Smooth muscle cell (in vitro differentiated cells): Measurements from ENCODE around the gene INHBE. TPM values are rescaled to one million over a fixed set of nuclear protein-coding genes. Genes with fewer than 3 reads are reported as not detected.

Source experiments
- DNase-seq: peaks from one replicate; lab custom pipeline; 2025; ENCODE audit not compliant: unreplicated experiment; lab: John Stamatoyannopoulos, UW
- H2AFZ ChIP-seq: fragments of 200-600 bp; sonication (generic); 2 replicates; pipeline ENCODE4 v1.6.0; 2016; ENCODE audit warnings: antibody characterized with exemption, low read depth, mild to moderate bottlenecking
- H3F3A ChIP-seq: fragments of 200-600 bp; sonication (generic); 2 replicates; pipeline ENCODE4 v1.6.0; 2017; ENCODE audit warnings: antibody characterized with exemption, low read depth
- H3K27ac ChIP-seq: fragments of 200-600 bp; sonication (generic); 2 replicates; pipeline ENCODE4 v1.5.1; 2016; ENCODE audit warnings: low read depth, mild to moderate bottlenecking
- H3K27me3 ChIP-seq: fragments of 200-600 bp; sonication (generic); 2 replicates; pipeline ENCODE4 v1.6.1; 2016; ENCODE audit warnings: low read depth, mild to moderate bottlenecking
- H3K36me3 ChIP-seq: fragments of 200-600 bp; sonication (generic); 2 replicates; pipeline ENCODE4 v1.5.1; 2016; ENCODE audit warnings: low read depth
- H3K4me1 ChIP-seq: fragments of 200-600 bp; sonication (generic); 2 replicates; pipeline ENCODE4 v1.5.1; 2016; ENCODE audit warnings: low read depth
- H3K4me2 ChIP-seq: fragments of 200-600 bp; sonication (generic); 2 replicates; pipeline ENCODE4 v1.6.0; 2016; ENCODE audit warnings: mild to moderate bottlenecking
- H3K4me3 ChIP-seq: fragments of 200-600 bp; sonication (generic); 2 replicates; pipeline ENCODE4 v1.5.1; 2016; ENCODE audit warnings: mild to moderate bottlenecking
- H3K79me2 ChIP-seq: fragments of 200-600 bp; sonication (generic); 2 replicates; pipeline ENCODE4 v1.6.0; 2016; ENCODE audit warnings: low read depth, mild to moderate bottlenecking
- H3K9ac ChIP-seq: fragments of 200-600 bp; sonication (generic); 2 replicates; pipeline ENCODE4 v1.6.0; 2016; ENCODE audit warnings: low read depth
- H3K9me3 ChIP-seq: fragments of 200-600 bp; sonication (generic); replicated peaks from 2 replicates; pipeline ENCODE4 v1.5.1; 2016; ENCODE audit warnings: low read depth
- H4K20me1 ChIP-seq: fragments of 200-600 bp; sonication (generic); 2 replicates; pipeline ENCODE4 v1.6.0; 2016; ENCODE audit warnings: low read depth
- WGBS: methylation state at CpG from one replicate; pipeline ENCODE4 v1.1.7; 2016; ENCODE audit warnings: low lambda C conversion rate; 5-methylcytosine and 5-hydroxymethylcytosine counted together
- polyA plus RNA-seq: library from polyadenylated mRNA; unstranded; fragments of >200 nt; fragmentation: Nextera tagmentation; extraction: Ambion mirVana; gene quantifications from 2 replicates; pipeline ENCODE4 v1.2.1, GENCODE V29; 2016
- total RNA-seq: library from RNA; depleted of rRNA; stranded (reverse); fragments of >200 nt; gene quantifications from 2 replicates; pipeline ENCODE4 v1.2.3, GENCODE V29; 2014
- TF ChIP-seq, protein P1 (sequence below): fragments of 200-600 bp; sonication (generic); IDR thresholded peaks from 2 replicates; pipeline ENCODE4 v1.5.1; 2017; ENCODE audit warnings: borderline replicate concordance, mild to moderate bottlenecking, antibody characterized with exemption; ENCODE audit not compliant: insufficient read depth, poor library complexity, severe bottlenecking

Gene INHBE
- total and polyA plus RNA-seq, 2 experiments from 2014 or later = 2.1 to 11.5 TPM

DNA sequence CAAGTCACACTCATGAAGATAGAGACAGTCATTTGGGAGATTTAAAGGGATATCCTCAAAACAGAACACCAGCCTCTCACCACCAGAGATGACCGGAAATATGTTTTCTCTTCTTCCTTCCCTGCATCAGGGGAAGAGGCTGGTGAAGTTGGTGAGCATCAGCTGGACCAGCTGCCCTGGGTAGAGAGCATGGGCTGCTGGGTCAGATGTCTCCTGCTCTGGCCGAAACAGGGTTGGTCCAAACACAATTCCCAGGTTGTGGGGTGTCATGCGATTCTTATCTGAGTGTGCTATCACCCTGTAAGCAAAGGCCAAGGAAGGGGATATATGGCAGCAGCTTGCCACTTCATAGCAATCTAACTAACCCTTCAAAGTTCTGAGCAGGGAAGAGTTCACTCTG, 17.3 kb downstream of the INHBE start:
- Histone ChIP-seq H3K27me3 (peaks cover 62% of the 10 kb centered on the region), H4K20me1 (no peaks in the 10 kb centered on the region), H3K9me3 (no peaks in the 10 kb centered on the region), H3K9ac (no peak overlapping the region), H3K27ac (no peak overlapping the region), H3K4me2 (no peak overlapping the region), H3F3A (no peaks in the 10 kb centered on the region), H3K4me1 (peaks cover 13% of the 10 kb centered on the region), H2AFZ (no peak overlapping the region), H3K79me2 (no peaks in the 10 kb centered on the region), H3K36me3 (no peaks in the 10 kb centered on the region), H3K4me3 (no peak overlapping the region)
- TF ChIP-seq, protein P1, sequence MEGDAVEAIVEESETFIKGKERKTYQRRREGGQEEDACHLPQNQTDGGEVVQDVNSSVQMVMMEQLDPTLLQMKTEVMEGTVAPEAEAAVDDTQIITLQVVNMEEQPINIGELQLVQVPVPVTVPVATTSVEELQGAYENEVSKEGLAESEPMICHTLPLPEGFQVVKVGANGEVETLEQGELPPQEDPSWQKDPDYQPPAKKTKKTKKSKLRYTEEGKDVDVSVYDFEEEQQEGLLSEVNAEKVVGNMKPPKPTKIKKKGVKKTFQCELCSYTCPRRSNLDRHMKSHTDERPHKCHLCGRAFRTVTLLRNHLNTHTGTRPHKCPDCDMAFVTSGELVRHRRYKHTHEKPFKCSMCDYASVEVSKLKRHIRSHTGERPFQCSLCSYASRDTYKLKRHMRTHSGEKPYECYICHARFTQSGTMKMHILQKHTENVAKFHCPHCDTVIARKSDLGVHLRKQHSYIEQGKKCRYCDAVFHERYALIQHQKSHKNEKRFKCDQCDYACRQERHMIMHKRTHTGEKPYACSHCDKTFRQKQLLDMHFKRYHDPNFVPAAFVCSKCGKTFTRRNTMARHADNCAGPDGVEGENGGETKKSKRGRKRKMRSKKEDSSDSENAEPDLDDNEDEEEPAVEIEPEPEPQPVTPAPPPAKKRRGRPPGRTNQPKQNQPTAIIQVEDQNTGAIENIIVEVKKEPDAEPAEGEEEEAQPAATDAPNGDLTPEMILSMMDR = no peak
- 96% methylated on average over 3 of the region's 3 CpGs for WGBS
- no peak for DNase-seq

DNA sequence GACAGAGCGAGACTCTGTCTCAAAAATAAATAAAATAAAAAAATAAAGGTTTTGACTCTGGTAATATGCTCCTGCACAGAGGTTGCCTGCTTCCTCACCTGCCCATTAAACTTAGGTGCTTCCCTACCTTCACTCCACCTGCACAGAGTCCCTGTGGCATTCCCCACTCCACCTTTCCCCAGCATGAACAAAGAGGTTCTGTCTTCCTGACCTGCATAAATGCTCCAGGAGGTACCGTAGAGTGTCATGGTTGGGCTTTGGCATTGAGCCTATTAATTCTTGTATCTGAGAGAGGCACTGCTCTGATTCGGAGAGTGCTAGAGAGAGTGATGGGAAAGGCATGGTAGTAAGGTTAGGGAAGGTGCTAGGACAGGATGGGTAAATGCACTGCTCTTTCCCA, 18.3 kb downstream of the INHBE start:
- Histone ChIP-seq H3K4me1 (peaks cover 13% of the 10 kb centered on the region), H4K20me1 (no peaks in the 10 kb centered on the region), H3K9me3 (no peaks in the 10 kb centered on the region), H3K27ac (no peak overlapping the region), H3K79me2 (no peaks in the 10 kb centered on the region), H2AFZ (no peak overlapping the region), H3K9ac (no peak overlapping the region), H3K27me3 (peaks cover 63% of the 10 kb centered on the region), H3K4me3 (no peak overlapping the region), H3K36me3 (no peaks in the 10 kb centered on the region), H3F3A (no peaks in the 10 kb centered on the region), H3K4me2 (no peak overlapping the region)
- DNase-seq = no peak
- WGBS = 86% methylated on average over 3 of the region's 3 CpGs
- TF ChIP-seq, protein P1 = no peak

DNA sequence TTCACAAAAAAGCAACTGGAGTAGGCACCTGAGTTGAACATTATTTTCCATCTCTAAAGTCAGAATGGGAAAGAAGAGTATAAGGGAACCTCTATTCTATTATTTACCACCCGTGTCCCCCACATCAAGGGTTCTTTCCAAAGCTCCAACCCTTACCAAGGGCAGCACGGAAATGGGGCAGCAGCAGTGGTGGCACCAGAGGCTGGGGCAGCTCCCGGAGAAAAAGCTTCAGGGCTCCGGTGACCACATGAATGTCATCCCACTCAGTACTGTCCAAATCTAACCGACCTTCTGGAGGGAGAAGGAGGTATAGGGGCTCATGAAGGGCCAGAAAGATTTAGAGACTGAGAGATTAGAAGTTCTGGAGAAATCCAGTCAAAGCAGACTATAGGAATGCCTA, 18.8 kb downstream of the INHBE start:
- H3K27ac ChIP-seq = no peak overlapping the region
- no peak overlapping the region for H2AFZ ChIP-seq
- H3K9ac ChIP-seq = no peak overlapping the region
- H3K4me1 ChIP-seq = peaks cover 13% of the 10 kb centered on the region
- peaks cover 63% of the 10 kb centered on the region for H3K27me3 ChIP-seq
- 89% methylated on average over 5 of the region's 5 CpGs for WGBS
- DNase-seq = no peak
- no peaks in the 10 kb centered on the region for H3K9me3 ChIP-seq
- no peak overlapping the region for H3K4me2 ChIP-seq
- H4K20me1 ChIP-seq = no peaks in the 10 kb centered on the region
- H3K36me3 ChIP-seq = no peaks in the 10 kb centered on the region
- no peaks in the 10 kb centered on the region for H3F3A ChIP-seq
- TF ChIP-seq, protein P1 = no peak
- no peaks in the 10 kb centered on the region for H3K79me2 ChIP-seq
- H3K4me3 ChIP-seq = no peak overlapping the region

DNA sequence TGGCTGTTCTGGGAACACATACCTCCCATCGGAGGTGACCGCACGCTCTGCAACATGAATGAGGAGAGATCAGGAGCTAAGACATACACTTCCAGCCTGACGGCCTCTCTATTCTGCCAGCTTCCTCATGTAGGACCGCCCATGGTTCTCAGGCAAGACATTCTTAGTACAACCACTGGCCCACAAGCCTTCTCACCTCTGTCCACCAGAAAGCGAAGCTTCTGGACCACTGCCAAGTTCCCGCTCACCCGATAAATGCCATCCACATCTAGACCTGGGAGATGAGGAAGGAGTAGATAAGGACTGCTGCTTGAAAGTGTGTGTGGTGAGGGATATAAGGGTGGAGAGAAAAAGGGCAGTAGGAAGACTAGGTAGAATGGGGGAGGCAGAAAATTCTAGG, 19.3 kb downstream of the INHBE start:
- WGBS = 94% methylated on average over 8 of the region's 8 CpGs
- H3K79me2 ChIP-seq = no peaks in the 10 kb centered on the region
- H3K4me3 ChIP-seq = no peak overlapping the region
- H3K9me3 ChIP-seq = no peaks in the 10 kb centered on the region
- H3K27me3 ChIP-seq = peaks cover 63% of the 10 kb centered on the region
- H3K9ac ChIP-seq = no peak overlapping the region
- no peaks in the 10 kb centered on the region for H3K36me3 ChIP-seq
- H3K4me1 ChIP-seq = peaks cover 13% of the 10 kb centered on the region
- H3K4me2 ChIP-seq = no peak overlapping the region
- no peak overlapping the region for H2AFZ ChIP-seq
- TF ChIP-seq, protein P1 = no peak
- no peak for DNase-seq
- no peaks in the 10 kb centered on the region for H3F3A ChIP-seq
- H4K20me1 ChIP-seq = no peaks in the 10 kb centered on the region
- H3K27ac ChIP-seq = no peak overlapping the region
